Ovary (tissue), 3 donors: ENCODE data around the gene PDSS1.

Experiments used
- POLR2A ChIP-seq: fragments of 450-650 bp; IDR thresholded peaks from one replicate; pipeline ENCODE4 v1.6.1; 2017; ENCODE audit warnings: antibody characterized with exemption, mild to moderate bottlenecking, moderate library complexity
- TF ChIP-seq, protein P1 (sequence below), 3 donors: fragments of 450-650 bp in 2 of 3; fragments of 200-600 bp in 1 of 3; IDR thresholded peaks; one replicate each; pipeline versions ENCODE4 v1.5.1 to v1.8.0; 2016 to 2022; ENCODE audit warnings: antibody characterized with exemption in 3 of 3, mild to moderate bottlenecking in 1 of 3
- donor health status: DM: no; HTN: no; CAD: no.

DNA sequence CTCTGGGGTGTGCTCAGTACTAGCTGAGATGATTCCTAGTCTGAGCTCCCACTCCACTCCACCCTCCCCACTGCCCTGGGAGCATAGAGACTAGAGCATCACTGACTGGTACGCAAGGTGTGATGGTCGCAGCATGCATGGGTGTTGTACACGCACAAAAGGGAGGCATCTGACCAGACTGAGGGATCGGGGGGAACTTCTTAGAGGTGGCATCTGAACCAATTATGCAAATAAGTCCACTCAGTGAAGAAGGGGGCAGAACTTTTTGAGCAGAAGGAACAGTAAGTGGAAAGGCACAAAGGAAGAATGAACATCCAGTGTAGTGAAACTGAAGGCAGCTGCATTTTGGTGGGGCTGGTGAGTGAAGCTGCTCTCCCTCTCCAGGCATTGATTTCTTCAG lies 25.5 kb downstream of the PDSS1 start:
- TF ChIP-seq, protein P1, sequence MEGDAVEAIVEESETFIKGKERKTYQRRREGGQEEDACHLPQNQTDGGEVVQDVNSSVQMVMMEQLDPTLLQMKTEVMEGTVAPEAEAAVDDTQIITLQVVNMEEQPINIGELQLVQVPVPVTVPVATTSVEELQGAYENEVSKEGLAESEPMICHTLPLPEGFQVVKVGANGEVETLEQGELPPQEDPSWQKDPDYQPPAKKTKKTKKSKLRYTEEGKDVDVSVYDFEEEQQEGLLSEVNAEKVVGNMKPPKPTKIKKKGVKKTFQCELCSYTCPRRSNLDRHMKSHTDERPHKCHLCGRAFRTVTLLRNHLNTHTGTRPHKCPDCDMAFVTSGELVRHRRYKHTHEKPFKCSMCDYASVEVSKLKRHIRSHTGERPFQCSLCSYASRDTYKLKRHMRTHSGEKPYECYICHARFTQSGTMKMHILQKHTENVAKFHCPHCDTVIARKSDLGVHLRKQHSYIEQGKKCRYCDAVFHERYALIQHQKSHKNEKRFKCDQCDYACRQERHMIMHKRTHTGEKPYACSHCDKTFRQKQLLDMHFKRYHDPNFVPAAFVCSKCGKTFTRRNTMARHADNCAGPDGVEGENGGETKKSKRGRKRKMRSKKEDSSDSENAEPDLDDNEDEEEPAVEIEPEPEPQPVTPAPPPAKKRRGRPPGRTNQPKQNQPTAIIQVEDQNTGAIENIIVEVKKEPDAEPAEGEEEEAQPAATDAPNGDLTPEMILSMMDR (IDR thresholded peaks at IDR 0.05): no peak
- TF ChIP-seq POLR2A: no peak
